Calu3 (cell line): ENCODE results near the gene USP54. TPM values are rescaled to one million over a fixed set of nuclear protein-coding genes. Genes with fewer than 3 reads are reported as not detected.

Experiments
- BruUV-seq: library from RNA; stranded (reverse); fragments of 400-500 nt; replicated peaks from 2 replicates; lab custom pipeline; 2021; lab: Mats Ljungman, UMichigan
- CTCF ChIA-PET: fragments of 300-600 bp; sonication (Branson Sonifier 250); formaldehyde crosslinking; loops from one replicate; lab custom pipeline; 2022; ENCODE audit warnings: antibody characterized with exemption; lab: Charles Lee
- DNase-seq: peaks from one replicate; pipeline ENCODE4 v3.0.0; 2022
- H3K27ac Mint-ChIP-seq: one replicate; pipeline ENCODE4 v1.8.0; 2022; ENCODE audit warnings: mixed read lengths; ENCODE audit not compliant: unreplicated experiment
- H3K27me3 Mint-ChIP-seq: one replicate; pipeline ENCODE4 v1.8.0; 2022; ENCODE audit warnings: mixed read lengths; ENCODE audit not compliant: unreplicated experiment
- H3K36me3 Mint-ChIP-seq: one replicate; pipeline ENCODE4 v1.8.0; 2022; ENCODE audit warnings: mild to moderate bottlenecking, moderate library complexity, mixed read lengths; ENCODE audit not compliant: insufficient read depth, unreplicated experiment
- H3K4me1 Mint-ChIP-seq: one replicate; pipeline ENCODE4 v1.8.0; 2022; ENCODE audit warnings: mild to moderate bottlenecking, low read depth, mixed read lengths; ENCODE audit not compliant: unreplicated experiment
- H3K4me3 Mint-ChIP-seq: one replicate; pipeline ENCODE4 v1.8.0; 2022; ENCODE audit warnings: mild to moderate bottlenecking, low read depth, moderate library complexity, mixed read lengths; ENCODE audit not compliant: unreplicated experiment
- H3K9me3 Mint-ChIP-seq: one replicate; pipeline ENCODE4 v1.8.0; 2022; ENCODE audit warnings: low read depth, mixed read lengths; ENCODE audit not compliant: unreplicated experiment
- CTCF ChIP-seq: fragments of 200-600 bp; IDR thresholded peaks from one replicate; pipeline ENCODE4 v1.8.0; 2022; ENCODE audit warnings: antibody characterized with exemption; ENCODE audit not compliant: unreplicated experiment
- intact Hi-C: fragments of 100-400 bp; cut with micrococcal nuclease; formaldehyde crosslinking; loops from one replicate; pipeline ENCODE4 v1.10.0; 2022; ENCODE audit not compliant: unreplicated experiment
- total RNA-seq: library from RNA; stranded (reverse); gene quantifications from 2 replicates; pipeline ENCODE4 v1.2.3, GENCODE V29; 2022

USP54 gene
- total RNA-seq, 1 experiment from 2014 or later = 48.1 TPM

- H3K4me3 Mint-ChIP-seq = no peak overlapping the region
- BruUV-seq = no TSS peak
- H3K27me3 Mint-ChIP-seq = no peaks in the 10 kb centered on the region
- CTCF ChIA-PET = no interaction called here
- H3K9me3 Mint-ChIP-seq = no peaks in the 10 kb centered on the region
- H3K36me3 Mint-ChIP-seq = peaks cover 5% of the 10 kb centered on the region
- intact Hi-C loops = no loop called here
- DNase-seq = no peak
- H3K4me1 Mint-ChIP-seq = no peaks in the 10 kb centered on the region
- no peak for TF ChIP-seq CTCF
- H3K27ac Mint-ChIP-seq = no peak overlapping the region
Measured at GRCh38 chr10:73561192-73561591, 29.9 kb downstream of the USP54 start.

GRCh38 chr10:73559590-73559989, 31.6 kb downstream of the USP54 start:
- Mint-ChIP-seq H3K36me3 (peaks cover 5% of the 10 kb centered on the region), H3K9me3 (no peaks in the 10 kb centered on the region), H3K4me3 (no peak overlapping the region), H3K27ac (no peak overlapping the region), H3K4me1 (no peaks in the 10 kb centered on the region), H3K27me3 (no peaks in the 10 kb centered on the region)
- DNase-seq = no peak
- BruUV-seq = no TSS peak
- CTCF ChIA-PET = interaction anchor here (0.7 kb wide), 3 partner anchors 15 to 27 kb away, joined by 3 read pairs; no protein-coding TSS in a partner anchor
- intact Hi-C loops = no loop called here
- TF ChIP-seq CTCF = no peak

GRCh38 chr10:73556855-73557254, 34.3 kb downstream of the USP54 start:
- H3K27me3 Mint-ChIP-seq = no peaks in the 10 kb centered on the region
- CTCF ChIA-PET = no interaction called here
- intact Hi-C loops = no loop called here
- no peak for TF ChIP-seq CTCF
- H3K4me3 Mint-ChIP-seq = no peak overlapping the region
- no peak overlapping the region for H3K27ac Mint-ChIP-seq
- H3K4me1 Mint-ChIP-seq = no peaks in the 10 kb centered on the region
- no peak for DNase-seq
- peaks cover 5% of the 10 kb centered on the region for H3K36me3 Mint-ChIP-seq
- BruUV-seq = no TSS peak
- H3K9me3 Mint-ChIP-seq = no peaks in the 10 kb centered on the region

GRCh38 chr10:73554721-73555120, 36.4 kb downstream of the USP54 start:
- no TSS peak for BruUV-seq
- CTCF ChIA-PET = interaction anchor here (1.1 kb wide), 1 partner anchor 16 kb away, joined by 6 read pairs; no protein-coding TSS in a partner anchor
- TF ChIP-seq CTCF = no peak
- intact Hi-C loops = no loop called here
- H3K4me1 Mint-ChIP-seq = no peaks in the 10 kb centered on the region
- H3K9me3 Mint-ChIP-seq = no peaks in the 10 kb centered on the region
- H3K4me3 Mint-ChIP-seq = no peak overlapping the region
- no peaks in the 10 kb centered on the region for H3K36me3 Mint-ChIP-seq
- no peaks in the 10 kb centered on the region for H3K27me3 Mint-ChIP-seq
- no peak for DNase-seq
- H3K27ac Mint-ChIP-seq = no peak overlapping the region
